Measurements from ENCODE around the gene TUT4. TPM values are rescaled to one million over a fixed set of nuclear protein-coding genes. Genes with fewer than 3 reads are reported as not detected.
"Not testable (repeated sequence)": the region's sequence is repeated elsewhere in the genome, so short reads cannot be mapped to it uniquely, and the experiment has no call there.

TUT4 gene
- total RNA-seq, 2 experiments from 2014 or later = 51.6 to 59.0 TPM

DNA sequence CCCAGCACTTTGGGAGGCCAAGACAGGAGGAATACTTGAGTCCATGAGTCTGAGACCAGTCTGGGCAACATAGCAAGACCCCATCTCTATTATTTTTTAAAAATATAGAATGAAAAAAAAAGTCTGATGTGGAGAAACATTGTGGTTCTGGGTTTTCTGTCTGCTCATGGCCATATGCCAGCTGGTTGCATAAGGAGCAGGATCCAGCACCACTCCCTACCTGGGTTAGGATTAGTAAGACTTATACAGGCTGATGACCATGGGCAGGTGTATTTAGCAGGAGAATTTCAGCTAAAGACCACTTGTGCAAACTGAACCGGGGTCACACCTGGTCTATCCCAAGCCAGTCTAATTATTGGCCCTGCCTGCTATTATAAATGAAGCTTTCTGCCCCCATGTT is 32.6 kb upstream of the TUT4 start:
- ChIA-PET CTCF (interaction anchor here (1.3 kb wide), 1 partner anchor 17 kb away, joined by 4 read pairs; no protein-coding TSS in a partner anchor), POLR2A (interaction anchor here (1.0 to 1.5 kb wide), 2 partner anchors 9 to 18 kb away, joined by 3 read pairs; no protein-coding TSS in a partner anchor)
- no peak for ATAC-seq
- intact Hi-C loops (cut with micrococcal nuclease) = no loop called here
- TF ChIP-seq, protein P1, sequence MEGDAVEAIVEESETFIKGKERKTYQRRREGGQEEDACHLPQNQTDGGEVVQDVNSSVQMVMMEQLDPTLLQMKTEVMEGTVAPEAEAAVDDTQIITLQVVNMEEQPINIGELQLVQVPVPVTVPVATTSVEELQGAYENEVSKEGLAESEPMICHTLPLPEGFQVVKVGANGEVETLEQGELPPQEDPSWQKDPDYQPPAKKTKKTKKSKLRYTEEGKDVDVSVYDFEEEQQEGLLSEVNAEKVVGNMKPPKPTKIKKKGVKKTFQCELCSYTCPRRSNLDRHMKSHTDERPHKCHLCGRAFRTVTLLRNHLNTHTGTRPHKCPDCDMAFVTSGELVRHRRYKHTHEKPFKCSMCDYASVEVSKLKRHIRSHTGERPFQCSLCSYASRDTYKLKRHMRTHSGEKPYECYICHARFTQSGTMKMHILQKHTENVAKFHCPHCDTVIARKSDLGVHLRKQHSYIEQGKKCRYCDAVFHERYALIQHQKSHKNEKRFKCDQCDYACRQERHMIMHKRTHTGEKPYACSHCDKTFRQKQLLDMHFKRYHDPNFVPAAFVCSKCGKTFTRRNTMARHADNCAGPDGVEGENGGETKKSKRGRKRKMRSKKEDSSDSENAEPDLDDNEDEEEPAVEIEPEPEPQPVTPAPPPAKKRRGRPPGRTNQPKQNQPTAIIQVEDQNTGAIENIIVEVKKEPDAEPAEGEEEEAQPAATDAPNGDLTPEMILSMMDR (IDR thresholded peaks at IDR 0.05) = no peak
- no peak for DNase-seq
- H3K4me3 Mint-ChIP-seq = no peak overlapping the region
- no peak overlapping the region for H3K27ac Mint-ChIP-seq
- H3K36me3 Mint-ChIP-seq (ENCODE audit: low read depth) = no peaks in the 10 kb centered on the region
- H3K9me3 Mint-ChIP-seq = no peaks in the 10 kb centered on the region
- H3K27me3 Mint-ChIP-seq = no peaks in the 10 kb centered on the region
- no peaks in the 10 kb centered on the region for H3K4me1 Mint-ChIP-seq (ENCODE audit: low read depth)

DNA sequence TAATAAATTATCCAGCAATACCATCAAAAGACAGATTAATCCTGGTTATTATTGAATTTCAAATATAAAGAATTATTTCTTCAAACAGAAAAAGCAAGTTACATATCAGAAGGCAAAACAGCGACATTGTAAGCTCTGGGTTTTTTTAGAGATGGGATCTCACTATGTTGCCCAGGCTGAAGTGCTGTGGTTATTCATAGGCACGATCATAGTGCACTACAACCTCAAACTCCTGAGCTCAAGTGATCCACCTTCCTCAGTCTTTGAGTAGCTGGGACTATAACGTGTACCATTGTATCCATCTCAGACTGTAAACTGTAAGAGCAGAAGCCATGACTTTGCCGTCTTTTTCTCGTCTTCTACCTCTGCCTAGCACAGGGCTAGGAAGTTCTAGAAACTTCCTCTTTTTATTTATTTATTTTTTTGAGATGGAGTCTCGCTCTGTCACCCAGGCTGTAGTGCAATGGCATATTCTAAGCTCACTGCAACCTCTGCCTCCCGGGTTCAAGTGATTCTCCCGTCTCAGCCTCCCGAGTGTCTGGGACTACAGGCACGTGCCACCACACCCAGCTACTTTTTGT is 29.3 kb upstream of the TUT4 start:
- Mint-ChIP-seq H3K27me3 (no peaks in the 10 kb centered on the region), H3K27ac (no peak overlapping the region), H3K4me3 (no peak overlapping the region), H3K9me3 (no peaks in the 10 kb centered on the region), H3K36me3 (ENCODE audit: low read depth) (no peaks in the 10 kb centered on the region), H3K4me1 (ENCODE audit: low read depth) (peaks cover 5% of the 10 kb centered on the region)
- ATAC-seq (no peak), DNase-seq (no peak)
- intact Hi-C loops (cut with micrococcal nuclease) = no loop called here
- TF ChIP-seq, protein P1 (IDR thresholded peaks at IDR 0.05) = no peak
- ChIA-PET CTCF (no interaction called here), POLR2A (interaction anchor here (1.1 kb wide), 1 partner anchor 14 kb away, joined by 3 read pairs; no protein-coding TSS in a partner anchor)

DNA sequence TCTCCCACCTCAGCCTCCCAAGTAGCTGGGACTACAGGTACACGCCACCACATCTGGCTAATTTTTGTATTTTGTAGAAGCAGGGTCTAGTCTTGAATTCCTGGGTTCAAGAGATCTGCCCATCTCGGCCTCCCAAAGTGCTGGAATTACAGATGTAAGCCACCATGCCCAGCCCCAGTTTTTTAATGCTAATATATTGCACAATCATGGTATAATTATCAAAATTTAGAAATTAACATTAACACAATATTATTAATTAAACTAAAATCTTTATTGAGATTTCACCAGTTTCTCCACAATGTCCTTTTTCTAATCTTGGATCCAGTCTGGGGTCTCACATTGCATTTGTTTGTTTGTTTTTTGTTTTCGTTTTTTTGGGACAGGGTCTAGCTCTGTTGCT is 27.4 kb upstream of the TUT4 start:
- TF ChIP-seq, protein P1 (IDR thresholded peaks at IDR 0.05) = no peak
- Mint-ChIP-seq H3K4me3 (no peak overlapping the region), H3K27me3 (no peaks in the 10 kb centered on the region), H3K36me3 (ENCODE audit: low read depth) (no peaks in the 10 kb centered on the region), H3K4me1 (ENCODE audit: low read depth) (peaks cover 5% of the 10 kb centered on the region), H3K9me3 (no peaks in the 10 kb centered on the region), H3K27ac (no peak overlapping the region)
- intact Hi-C loops (cut with micrococcal nuclease) = no loop called here
- DNase-seq (no peak), ATAC-seq (no peak)
- CTCF ChIA-PET = interaction anchor here (1.1 kb wide), 1 partner anchor 13 kb away, joined by 3 read pairs; no protein-coding TSS in a partner anchor
- POLR2A ChIA-PET = interaction anchor here (1.2 kb wide), 1 partner anchor 29 kb away, joined by 3 read pairs; no protein-coding TSS in a partner anchor

DNA sequence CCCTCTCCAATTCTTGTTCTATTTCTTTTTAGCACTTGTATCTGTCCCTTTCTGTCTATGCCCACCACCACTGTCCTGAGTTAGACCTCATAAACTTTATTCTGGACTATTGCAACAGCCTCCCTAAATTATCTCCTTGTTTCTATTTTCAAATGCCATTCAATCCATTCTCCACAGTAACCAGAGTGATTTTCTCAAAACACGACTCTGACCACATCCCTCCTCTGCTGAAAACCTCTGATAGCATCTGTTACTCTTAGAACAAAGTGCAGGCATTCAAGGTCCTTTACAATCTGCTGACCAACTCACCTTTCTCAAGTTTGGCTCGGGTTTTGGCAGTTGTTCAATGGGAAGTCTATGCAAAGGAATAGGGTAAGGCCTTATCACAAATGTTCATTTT is 26.5 kb upstream of the TUT4 start:
- Mint-ChIP-seq H3K27ac (no peak overlapping the region), H3K27me3 (no peaks in the 10 kb centered on the region), H3K9me3 (no peaks in the 10 kb centered on the region), H3K4me1 (ENCODE audit: low read depth) (peaks cover 9% of the 10 kb centered on the region), H3K36me3 (ENCODE audit: low read depth) (no peaks in the 10 kb centered on the region), H3K4me3 (no peak overlapping the region)
- DNase-seq = no peak
- ChIA-PET POLR2A (interaction anchor here (0.7 kb wide), 1 partner anchor 176 kb away, joined by 4 read pairs; the partner anchor contains the start of genes ORC1 and PRPF38A), CTCF (interaction anchor here (1.1 kb wide), 1 partner anchor 12 kb away, joined by 3 read pairs; no protein-coding TSS in a partner anchor)
- TF ChIP-seq, protein P1 (IDR thresholded peaks at IDR 0.05) = no peak
- intact Hi-C loops (cut with micrococcal nuclease) = no loop called here
- no peak for ATAC-seq

DNA sequence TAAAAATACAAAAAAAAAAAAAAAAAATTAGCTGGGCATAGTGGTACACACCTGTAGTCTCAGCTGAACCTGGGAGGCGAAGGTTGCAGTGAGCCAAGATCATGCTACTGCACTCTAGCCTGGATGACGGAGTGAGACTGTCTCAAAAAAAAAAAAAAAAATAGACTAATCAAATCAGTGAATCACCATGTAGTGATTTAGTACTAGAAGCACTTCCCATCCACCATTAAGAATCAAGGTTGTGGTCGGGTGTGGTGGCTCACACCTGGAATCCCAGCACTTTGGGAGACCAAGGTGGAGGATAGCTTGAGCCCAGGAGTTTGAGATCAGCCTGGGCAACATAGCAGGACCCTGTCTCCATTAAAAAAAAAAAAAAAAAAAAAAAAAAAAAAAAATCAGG is 25.2 kb upstream of the TUT4 start:
- intact Hi-C loops (cut with micrococcal nuclease); CTCF ChIA-PET: not testable (repeated sequence)
- peaks cover 10% of the 10 kb centered on the region for H3K4me1 Mint-ChIP-seq (ENCODE audit: low read depth)

More for the DNA sequence above, 25.2 kb upstream of the TUT4 start:
- not testable (repeated sequence) for ATAC-seq; H3K36me3 Mint-ChIP-seq (ENCODE audit: low read depth); H3K4me3 Mint-ChIP-seq; H3K27me3 Mint-ChIP-seq; H3K27ac Mint-ChIP-seq; DNase-seq; H3K9me3 Mint-ChIP-seq
- POLR2A ChIA-PET = interaction anchor here (2.2 kb wide), 1 partner anchor 11 kb away, joined by 7 read pairs; no protein-coding TSS in a partner anchor
